ENCODE data around the gene SLC39A10. TPM values are rescaled to one million over a fixed set of nuclear protein-coding genes. Genes with fewer than 3 reads are reported as not detected.

The SLC39A10 gene
- total and polyA plus RNA-seq, 2 donors (not counting 1 experiment from before 2014, with no cell fraction given): 18.6 to 99.3 TPM

- DNase-seq (no peak), ATAC-seq (ENCODE audit: low read depth) (no peak)
- Histone ChIP-seq H2AFZ (ENCODE audit: insufficient read depth, low read depth, low read length, poor library complexity, severe bottlenecking) (no peak overlapping the region), H3K9me3 (ENCODE audit: control extremely low read depth in 1 of 3, control insufficient read depth in 2 of 3, insufficient read depth in 1 of 3, low read length in 2 of 3) (no peaks in the 10 kb centered on the region), H3K4me3 (ENCODE audit: control extremely low read depth in 1 of 5, extremely low read depth in 1 of 5, insufficient read depth in 1 of 5, low read depth in 2 of 5, low read length in 4 of 5) (no peak overlapping the region), H3K79me2 (ENCODE audit: control insufficient read depth, insufficient read depth, low read length) (no peaks in the 10 kb centered on the region), H3K4me1 (ENCODE audit: control insufficient read depth in 2 of 2, insufficient read depth in 2 of 2, low read length in 2 of 2) (peaks cover 5 to 8% of the 10 kb centered on the region in 2 donors), H3K9ac (ENCODE audit: low read length) (no peak overlapping the region), H3K27me3 (replicated peaks in 1 of 4; ENCODE audit: control extremely low read depth in 1 of 4, control insufficient read depth in 3 of 4, insufficient read depth in 4 of 4, low read length in 3 of 4) (no peaks in the 10 kb centered on the region), H4K20me1 (ENCODE audit: control insufficient read depth, insufficient read depth, low read length, poor library complexity, severe bottlenecking) (no peaks in the 10 kb centered on the region), H3K4me2 (replicated peaks; ENCODE audit: low read depth, low read length, poor library complexity, severe bottlenecking) (no peak overlapping the region), H3K27ac (ENCODE audit: low read length in 2 of 2) (no peak overlapping the region), H3K36me3 (replicated peaks in 1 of 2; ENCODE audit: control extremely low read depth in 1 of 2, control insufficient read depth in 1 of 2, extremely low read depth in 1 of 2, insufficient read depth in 2 of 2, low read length in 1 of 2) (peaks cover 7 to 41% of the 10 kb centered on the region in 2 experiments)
- ChIA-PET CTCF (no interaction called here), POLR2A (no interaction called here)
- no CpG with 5 or more reads among the region's 2 CpGs for WGBS (ENCODE audit: insufficient coverage)
- H3K9me3 Mint-ChIP-seq (ENCODE audit: insufficient read depth): no peaks in the 10 kb centered on the region
- no peak for TF ChIP-seq CTCF (IDR thresholded peaks at IDR 0.05)
- no peak for TF ChIP-seq EZH2 (IDR thresholded peaks at IDR 0.05; ENCODE audit: borderline replicate concordance, insufficient read depth, low read depth, low read length, poor library complexity, severe bottlenecking)
- no peak overlapping the region for H3K4me3 Mint-ChIP-seq
- H3K27me3 Mint-ChIP-seq: no peaks in the 10 kb centered on the region
- peaks cover 12% of the 10 kb centered on the region for H3K4me1 Mint-ChIP-seq
- H3K27ac Mint-ChIP-seq: no peak overlapping the region
- intact Hi-C loops (cut with micrococcal nuclease): no loop called here
Measured at GRCh38 chr2:195709901-195710806, 53.1 kb downstream of the SLC39A10 start.

- Histone ChIP-seq H3K4me2 (replicated peaks; ENCODE audit: low read depth, low read length, poor library complexity, severe bottlenecking) (no peak overlapping the region), H3K79me2 (ENCODE audit: control insufficient read depth, insufficient read depth, low read length) (no peaks in the 10 kb centered on the region), H3K4me3 (ENCODE audit: control extremely low read depth in 1 of 5, extremely low read depth in 1 of 5, insufficient read depth in 1 of 5, low read depth in 2 of 5, low read length in 4 of 5) (no peak overlapping the region), H2AFZ (ENCODE audit: insufficient read depth, low read depth, low read length, poor library complexity, severe bottlenecking) (no peak overlapping the region), H3K27me3 (replicated peaks in 1 of 4; ENCODE audit: control extremely low read depth in 1 of 4, control insufficient read depth in 3 of 4, insufficient read depth in 4 of 4, low read length in 3 of 4) (no peaks in the 10 kb centered on the region), H3K36me3 (replicated peaks in 1 of 2; ENCODE audit: control extremely low read depth in 1 of 2, control insufficient read depth in 1 of 2, extremely low read depth in 1 of 2, insufficient read depth in 2 of 2, low read length in 1 of 2) (peaks cover 6 to 51% of the 10 kb centered on the region in 2 experiments), H3K27ac (ENCODE audit: low read length in 2 of 2) (no peak overlapping the region), H3K9ac (ENCODE audit: low read length) (no peak overlapping the region), H4K20me1 (ENCODE audit: control insufficient read depth, insufficient read depth, low read length, poor library complexity, severe bottlenecking) (no peaks in the 10 kb centered on the region), H3K9me3 (ENCODE audit: control extremely low read depth in 1 of 3, control insufficient read depth in 2 of 3, insufficient read depth in 1 of 3, low read length in 2 of 3) (no peaks in the 10 kb centered on the region), H3K4me1 (ENCODE audit: control insufficient read depth in 2 of 2, insufficient read depth in 2 of 2, low read length in 2 of 2) (peaks cover 5 to 8% of the 10 kb centered on the region in 2 donors)
- Mint-ChIP-seq H3K4me3 (no peak overlapping the region), H3K27ac (no peak overlapping the region), H3K4me1 (peaks cover 12% of the 10 kb centered on the region), H3K9me3 (ENCODE audit: insufficient read depth) (no peaks in the 10 kb centered on the region), H3K27me3 (no peaks in the 10 kb centered on the region)
- DNase-seq (no peak), ATAC-seq (ENCODE audit: low read depth) (no peak)
- TF ChIP-seq CTCF (IDR thresholded peaks at IDR 0.05): no peak
- TF ChIP-seq EZH2 (IDR thresholded peaks at IDR 0.05; ENCODE audit: borderline replicate concordance, insufficient read depth, low read depth, low read length, poor library complexity, severe bottlenecking): no peak
- intact Hi-C loops (cut with micrococcal nuclease): no loop called here
- CTCF ChIA-PET: interaction anchor here (0.9 to 1.5 kb wide), 2 partner anchors 136 to 213 kb away, joined by 3 read pairs; no protein-coding TSS in a partner anchor
- POLR2A ChIA-PET: no interaction called here
Measured at GRCh38 chr2:195711478-195711877, 54.5 kb downstream of the SLC39A10 start.
